ENCODE data around the gene CPD.

The CPD gene

GRCh38 chr17:30357476-30357875 lies 21.3 kb upstream of the CPD start:
- DNase-seq = no peak

DNA sequence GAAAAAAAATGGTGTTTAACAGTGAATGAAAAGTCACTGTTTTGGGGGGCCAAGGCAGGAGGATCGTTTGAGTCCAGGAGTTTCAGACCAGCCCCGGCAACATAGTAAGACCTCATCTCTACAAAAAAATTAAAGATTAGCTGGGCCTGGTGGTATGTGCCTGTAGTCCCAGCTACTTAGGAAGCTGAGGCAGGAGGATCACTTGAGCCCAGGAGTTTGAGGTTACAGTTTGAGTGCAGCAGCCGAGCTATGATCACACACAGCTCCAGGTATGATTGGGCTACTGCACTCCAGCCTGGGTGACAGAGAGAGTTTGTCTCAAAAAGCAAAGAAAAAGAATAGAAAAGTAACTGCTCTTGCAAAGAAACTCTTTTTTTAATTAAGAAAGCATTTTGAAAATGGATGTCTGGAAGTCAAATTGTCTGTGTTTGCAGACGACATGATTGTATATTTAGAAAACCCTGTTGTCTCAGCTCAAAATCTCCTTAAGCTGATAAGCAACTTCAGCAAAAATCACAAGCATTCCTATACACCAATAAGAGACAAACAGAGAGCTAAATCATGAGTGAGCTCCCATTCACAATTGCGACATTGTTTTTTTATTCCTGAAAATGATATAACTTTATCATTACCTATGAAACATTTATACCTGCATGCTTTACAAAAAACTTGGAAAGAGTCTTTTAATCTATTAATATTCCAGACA lies 20.5 kb upstream of the CPD start:
- DNase-seq = no peak

DNA sequence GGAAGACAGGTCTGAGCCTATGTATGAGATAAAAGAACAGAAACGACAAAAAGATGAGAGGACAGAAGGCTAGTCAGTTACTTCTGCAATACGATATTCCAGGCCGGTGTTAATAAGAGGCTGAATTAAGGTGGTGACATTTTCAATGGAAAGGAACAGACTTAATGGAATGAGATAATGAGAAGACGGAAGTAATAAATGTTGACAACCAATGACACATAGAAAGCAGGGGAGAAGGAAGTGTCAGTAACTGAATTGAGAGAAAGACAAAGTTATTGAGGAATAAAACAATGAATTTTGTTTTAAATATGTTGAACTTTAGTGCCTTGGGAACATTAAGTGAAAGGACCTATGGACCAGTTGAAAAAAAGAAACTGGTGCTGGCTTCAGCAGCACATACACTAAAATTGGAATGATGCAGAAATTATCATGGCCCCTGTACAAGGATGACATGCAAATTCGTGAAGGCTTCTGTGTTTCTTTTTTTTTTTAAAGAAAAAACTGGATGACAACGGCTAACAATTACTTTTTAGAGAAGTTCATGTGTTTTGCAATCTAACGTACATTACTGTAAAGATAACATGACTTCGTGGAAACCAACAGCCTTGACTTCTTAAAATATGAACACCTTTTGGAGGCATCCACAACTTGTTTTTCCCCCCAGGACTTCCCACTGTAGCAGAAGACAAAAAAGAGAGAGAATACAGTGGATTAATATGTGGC lies 18.5 kb upstream of the CPD start:
- no peak for DNase-seq

- DNase-seq = no peak
Measured at GRCh38 chr17:30361766-30362279, 16.9 kb upstream of the CPD start.

DNA sequence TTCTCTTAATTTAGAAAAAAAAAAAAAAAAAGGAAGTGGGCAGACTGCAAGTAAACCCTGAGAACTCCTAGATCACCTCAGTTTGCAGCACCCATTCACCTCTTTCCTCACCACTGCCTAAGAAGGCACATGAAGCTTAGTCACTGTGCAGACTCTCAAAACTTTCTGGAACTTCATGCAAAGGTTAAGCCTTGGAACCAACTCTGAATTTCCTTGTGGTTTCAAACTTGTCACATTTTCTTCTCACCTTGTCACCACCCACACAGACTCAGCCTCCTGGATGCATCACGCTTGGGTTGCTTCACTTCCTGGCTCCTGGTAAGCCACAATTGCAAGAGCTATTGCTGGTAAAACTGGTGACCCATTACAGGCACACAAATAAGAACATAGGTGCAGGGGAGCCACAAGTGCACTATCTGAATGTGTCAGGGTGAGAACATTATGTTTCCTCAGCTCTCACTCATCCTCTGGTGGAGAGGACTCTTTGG lies 15.0 kb upstream of the CPD start:
- peak; percentile 86 to 87 for DNase-seq

- no peak for DNase-seq
Measured at GRCh38 chr17:30366536-30366935, 12.2 kb upstream of the CPD start.

GRCh38 chr17:30368912-30369720 lies 9.6 kb upstream of the CPD start:
- no peak for DNase-seq

GRCh38 chr17:30369995-30370394 lies 8.7 kb upstream of the CPD start:
- DNase-seq = no peak

- peak; percentile 51 to 53 for DNase-seq
Measured at GRCh38 chr17:30372755-30373154, 6.0 kb upstream of the CPD start.

DNA sequence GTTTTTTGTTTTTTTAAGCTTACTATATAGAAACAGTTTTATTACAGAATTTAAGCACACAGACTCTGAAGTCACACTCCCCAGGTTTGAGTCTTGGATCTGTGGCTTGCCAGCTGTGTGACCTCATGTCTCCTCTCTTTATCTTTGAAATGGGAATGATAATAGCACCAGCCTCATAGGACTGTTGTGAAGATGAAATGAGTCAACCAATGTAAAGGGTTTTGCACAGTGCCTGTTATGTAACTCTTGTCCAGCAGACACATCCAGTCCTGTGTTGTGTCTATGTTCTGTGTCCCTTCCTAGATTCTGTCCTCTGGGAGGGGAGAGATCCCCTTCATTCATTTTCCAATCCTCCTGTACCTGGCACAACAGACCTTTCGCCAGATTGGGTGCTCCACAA lies 3.1 kb upstream of the CPD start:
- no peak for DNase-seq

DNA sequence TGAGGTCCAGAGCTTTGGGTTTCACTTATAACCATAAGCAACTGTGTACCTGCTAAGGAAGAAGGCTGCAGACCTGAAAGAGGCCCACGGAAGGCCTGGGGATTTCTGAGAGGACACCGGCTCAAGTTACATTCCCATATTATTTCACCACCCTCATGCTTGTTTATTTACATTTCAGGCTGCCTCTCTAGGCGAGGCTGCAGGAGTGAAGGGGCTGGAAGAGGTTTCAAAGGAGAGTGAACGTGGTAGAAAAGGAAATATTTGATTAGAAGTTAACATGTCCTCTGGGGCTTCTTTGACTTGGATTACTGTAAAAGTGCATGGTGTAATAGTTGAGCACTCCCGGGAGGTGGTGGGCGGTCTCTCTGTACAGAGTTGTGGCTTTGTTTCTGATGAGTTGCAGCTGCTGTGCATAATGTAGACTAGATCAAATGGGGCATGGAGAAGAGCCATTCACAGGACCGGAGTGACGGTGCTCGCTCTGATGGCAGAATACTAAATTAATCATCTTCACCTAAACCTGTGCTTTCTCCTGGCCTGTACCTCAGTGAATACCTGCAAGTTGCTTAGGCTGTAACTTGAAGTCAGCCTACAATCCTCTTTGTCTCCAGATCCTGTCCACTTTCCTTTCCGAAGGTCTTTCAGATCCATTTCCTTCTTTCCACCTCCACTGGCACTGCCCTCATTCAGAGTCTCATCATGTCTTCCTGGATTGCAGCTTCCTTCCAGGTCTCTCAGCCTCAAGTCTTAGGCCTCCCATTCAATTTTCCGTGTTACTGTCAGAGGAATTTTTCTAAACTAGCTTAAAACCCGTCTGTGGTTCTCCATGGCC lies 1.9 kb upstream of the CPD start:
- DNase-seq = peak; percentile 77 to 79

GRCh38 chr17:30377574-30378240 lies 1.0 kb upstream of the CPD start:
- no peak for DNase-seq

DNA sequence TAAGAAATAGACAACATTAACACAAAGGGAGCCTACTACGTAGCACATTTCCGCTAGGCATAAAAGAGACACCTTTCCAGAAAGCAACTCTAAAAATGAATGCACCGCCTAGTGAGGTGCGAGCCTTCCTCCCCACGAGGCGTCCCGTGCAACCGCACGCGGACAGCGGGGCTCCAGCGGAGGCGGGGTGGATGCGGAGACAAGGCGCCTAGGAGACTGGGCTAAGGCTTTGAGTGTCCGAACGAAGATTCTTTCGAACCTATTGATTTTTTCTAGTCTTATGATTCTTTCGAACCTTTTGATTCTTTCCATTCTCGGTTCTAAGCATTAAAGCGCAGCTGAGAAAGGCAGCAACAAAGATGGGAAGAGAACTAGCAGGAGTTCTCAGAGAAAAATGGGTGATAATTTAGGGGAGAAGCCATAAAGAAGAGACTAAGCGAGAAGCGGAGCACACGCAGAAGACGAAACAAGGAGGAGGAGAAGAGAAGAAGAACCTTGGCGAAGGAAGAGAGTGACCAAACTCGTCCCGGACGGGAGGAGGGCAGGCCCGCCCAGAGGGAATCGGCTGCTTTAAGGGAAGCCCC lies 394 bp upstream of the CPD start:
- DNase-seq = peak; percentile 76 to 78

GRCh38 chr17:30379303-30379902 lies 676 bp downstream of the CPD start:
- DNase-seq = peak; percentile 64 to 65

- no peak for DNase-seq
Measured at GRCh38 chr17:30379903-30380381, 1.2 kb downstream of the CPD start.

GRCh38 chr17:30380643-30381339 lies 2.1 kb downstream of the CPD start:
- DNase-seq = no peak

GRCh38 chr17:30381340-30381659 lies 2.6 kb downstream of the CPD start:
- no peak for DNase-seq

DNA sequence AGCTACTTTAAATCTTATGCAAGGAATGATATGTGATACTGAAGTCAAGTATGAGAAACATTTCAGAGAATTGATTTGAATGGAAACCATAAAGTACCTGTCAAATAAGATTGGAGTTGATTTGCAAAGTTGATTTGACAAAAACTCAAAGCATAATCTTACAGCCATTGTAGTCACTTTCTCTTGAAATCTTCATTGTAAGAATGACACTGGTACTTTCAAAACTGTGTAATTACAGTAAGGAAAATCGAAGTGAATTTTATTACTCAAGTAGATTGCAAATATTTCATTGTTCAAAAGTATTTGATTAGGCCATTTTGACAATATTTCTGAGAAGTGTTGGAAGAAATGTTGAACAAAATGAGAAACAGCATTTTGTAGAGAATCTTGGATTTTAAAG lies 3.6 kb downstream of the CPD start:
- DNase-seq = no peak

DNA sequence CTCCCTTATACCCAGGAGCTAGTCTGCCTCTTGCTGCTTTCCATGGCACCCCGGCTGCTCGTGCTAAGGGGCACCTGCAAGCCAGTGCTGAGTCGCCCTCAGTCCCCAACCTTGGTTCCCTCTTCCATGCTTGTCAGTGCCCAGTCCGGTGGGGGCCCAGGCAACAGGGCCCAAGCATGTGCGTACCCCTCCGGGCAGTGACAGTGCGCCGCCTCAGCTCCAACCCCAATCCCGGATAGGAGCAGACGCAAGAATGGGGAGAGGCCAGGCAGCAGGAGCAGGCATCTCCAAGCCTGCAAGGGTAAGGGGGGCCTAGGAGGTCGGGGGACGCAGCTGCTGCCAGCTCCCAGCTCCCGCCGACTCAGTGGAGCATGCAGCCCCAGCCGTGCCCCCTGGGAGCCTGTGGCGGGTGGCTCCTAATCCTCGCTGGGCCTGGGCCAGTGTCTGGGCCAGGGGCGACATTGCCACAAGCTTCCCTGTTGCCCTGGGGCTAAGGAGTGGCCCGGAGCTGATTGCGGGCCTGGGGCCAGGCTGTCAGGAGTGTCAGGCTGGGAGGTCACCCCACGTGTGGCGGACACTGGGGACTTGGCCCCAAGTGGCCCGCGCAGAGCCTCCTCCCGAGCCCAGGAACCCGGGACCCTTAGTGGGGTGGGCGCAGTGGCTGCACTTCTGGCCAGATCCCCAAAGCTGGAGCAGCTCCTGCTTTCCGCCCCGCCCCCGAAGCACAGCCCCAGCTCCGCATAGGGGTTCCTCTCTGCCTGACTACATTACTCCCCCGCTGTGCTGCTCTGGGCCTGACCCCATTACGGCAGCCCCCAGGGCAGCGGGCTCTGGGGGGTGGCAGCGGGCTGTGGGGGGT lies 9.8 kb downstream of the CPD start:
- DNase-seq = no peak

Data from activated T-cell treated with anti-CD3 and anti-CD28 coated beads, Interleukin-2, amount 50 U/mL, for 48 hours (primary cell).